ENCODE results near the gene FBH1.

DNA sequence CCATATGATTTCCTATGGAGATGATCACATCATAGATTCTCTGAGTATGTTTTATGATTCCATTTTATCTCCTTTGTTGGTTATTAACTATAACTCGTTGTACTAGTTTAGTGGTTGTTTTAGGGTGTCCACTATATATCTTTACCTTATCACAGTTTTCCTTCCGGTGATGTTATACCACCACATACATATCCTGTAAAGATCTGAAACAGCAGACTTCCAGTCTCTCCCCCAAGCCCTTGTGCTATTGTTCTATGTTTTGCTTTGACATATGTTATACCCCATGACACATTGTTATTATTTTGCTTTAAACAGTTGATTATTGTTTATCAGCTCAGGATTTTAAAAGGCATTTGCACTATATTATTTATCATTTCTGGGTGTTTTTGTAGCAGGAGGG is 80.0 kb downstream of the FBH1 start:
- no peak for TF ChIP-seq POLR2A (IDR thresholded peaks at IDR 0.05; ENCODE audit: low read length)
- TF ChIP-seq GATA1 (IDR thresholded peaks at IDR 0.05; ENCODE audit: low read depth, low read length), result no peak

Data from erythroblast (primary cell).